Measurements from ENCODE around the gene COG3. TPM values are rescaled to one million over a fixed set of nuclear protein-coding genes. Genes with fewer than 3 reads are reported as not detected.

COG3 gene
- total and polyA plus RNA-seq, 2 of the 13 experiments (the other 11 are each of a cell fraction or from before 2014, with no cell fraction given): 37.8 to 47.5 TPM

DNA sequence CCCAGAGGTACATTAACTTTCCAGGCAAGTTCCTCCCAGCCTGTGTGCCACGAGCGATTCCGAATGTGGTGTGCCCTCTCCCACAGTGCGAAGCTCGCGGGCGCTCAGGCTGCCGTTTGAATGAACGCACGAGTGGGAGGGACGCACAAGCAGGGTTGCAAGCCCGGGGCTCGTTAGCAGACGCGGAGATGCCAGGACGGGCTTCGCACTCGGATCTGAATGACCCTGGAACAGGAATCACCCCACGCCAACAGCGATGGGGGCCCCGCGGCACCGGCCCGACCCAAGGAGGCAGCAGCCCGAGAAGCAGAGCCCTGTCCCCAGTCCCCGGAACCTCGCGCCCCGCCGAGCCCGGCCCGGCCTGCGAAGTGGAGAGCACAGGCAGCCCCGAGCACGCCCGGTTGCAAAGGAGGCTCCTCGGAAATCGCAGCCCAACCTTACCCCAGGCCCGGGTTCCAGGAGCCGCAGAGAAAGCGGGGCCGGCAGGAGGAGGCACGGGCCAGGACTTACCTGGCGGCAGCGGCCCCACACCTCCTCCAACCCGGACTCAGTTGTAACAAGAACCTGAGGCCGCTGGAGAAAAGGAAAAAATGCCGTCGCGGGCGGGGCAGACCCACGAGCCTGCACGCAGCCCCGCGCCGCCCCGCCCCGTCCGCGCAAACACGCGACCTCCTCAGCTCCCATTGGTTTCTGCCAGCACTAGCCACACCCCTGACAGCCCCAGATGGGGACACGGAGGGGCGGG lies 46.8 kb upstream of the COG3 start, which contains the start of gene SLC25A30 (continued):
- TF ChIP-seq ZNF577 (CRISPR knock-in tag; IDR thresholded peaks at IDR 0.05; ENCODE audit: borderline replicate concordance, low read depth): no peak
- TF ChIP-seq, protein P1, sequence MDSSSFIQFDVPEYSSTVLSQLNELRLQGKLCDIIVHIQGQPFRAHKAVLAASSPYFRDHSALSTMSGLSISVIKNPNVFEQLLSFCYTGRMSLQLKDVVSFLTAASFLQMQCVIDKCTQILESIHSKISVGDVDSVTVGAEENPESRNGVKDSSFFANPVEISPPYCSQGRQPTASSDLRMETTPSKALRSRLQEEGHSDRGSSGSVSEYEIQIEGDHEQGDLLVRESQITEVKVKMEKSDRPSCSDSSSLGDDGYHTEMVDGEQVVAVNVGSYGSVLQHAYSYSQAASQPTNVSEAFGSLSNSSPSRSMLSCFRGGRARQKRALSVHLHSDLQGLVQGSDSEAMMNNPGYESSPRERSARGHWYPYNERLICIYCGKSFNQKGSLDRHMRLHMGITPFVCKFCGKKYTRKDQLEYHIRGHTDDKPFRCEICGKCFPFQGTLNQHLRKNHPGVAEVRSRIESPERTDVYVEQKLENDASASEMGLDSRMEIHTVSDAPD (CRISPR knock-in tag; IDR thresholded peaks at IDR 0.05): no peak
- TF ChIP-seq, protein P2, sequence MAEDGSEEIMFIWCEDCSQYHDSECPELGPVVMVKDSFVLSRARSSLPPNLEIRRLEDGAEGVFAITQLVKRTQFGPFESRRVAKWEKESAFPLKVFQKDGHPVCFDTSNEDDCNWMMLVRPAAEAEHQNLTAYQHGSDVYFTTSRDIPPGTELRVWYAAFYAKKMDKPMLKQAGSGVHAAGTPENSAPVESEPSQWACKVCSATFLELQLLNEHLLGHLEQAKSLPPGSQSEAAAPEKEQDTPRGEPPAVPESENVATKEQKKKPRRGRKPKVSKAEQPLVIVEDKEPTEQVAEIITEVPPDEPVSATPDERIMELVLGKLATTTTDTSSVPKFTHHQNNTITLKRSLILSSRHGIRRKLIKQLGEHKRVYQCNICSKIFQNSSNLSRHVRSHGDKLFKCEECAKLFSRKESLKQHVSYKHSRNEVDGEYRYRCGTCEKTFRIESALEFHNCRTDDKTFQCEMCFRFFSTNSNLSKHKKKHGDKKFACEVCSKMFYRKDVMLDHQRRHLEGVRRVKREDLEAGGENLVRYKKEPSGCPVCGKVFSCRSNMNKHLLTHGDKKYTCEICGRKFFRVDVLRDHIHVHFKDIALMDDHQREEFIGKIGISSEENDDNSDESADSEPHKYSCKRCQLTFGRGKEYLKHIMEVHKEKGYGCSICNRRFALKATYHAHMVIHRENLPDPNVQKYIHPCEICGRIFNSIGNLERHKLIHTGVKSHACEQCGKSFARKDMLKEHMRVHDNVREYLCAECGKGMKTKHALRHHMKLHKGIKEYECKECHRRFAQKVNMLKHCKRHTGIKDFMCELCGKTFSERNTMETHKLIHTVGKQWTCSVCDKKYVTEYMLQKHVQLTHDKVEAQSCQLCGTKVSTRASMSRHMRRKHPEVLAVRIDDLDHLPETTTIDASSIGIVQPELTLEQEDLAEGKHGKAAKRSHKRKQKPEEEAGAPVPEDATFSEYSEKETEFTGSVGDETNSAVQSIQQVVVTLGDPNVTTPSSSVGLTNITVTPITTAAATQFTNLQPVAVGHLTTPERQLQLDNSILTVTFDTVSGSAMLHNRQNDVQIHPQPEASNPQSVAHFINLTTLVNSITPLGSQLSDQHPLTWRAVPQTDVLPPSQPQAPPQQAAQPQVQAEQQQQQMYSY (CRISPR knock-in tag; IDR thresholded peaks at IDR 0.05): no peak; the same call in 1 of the 2 replicates
- no peak for TF ChIP-seq SOX13 (IDR thresholded peaks at IDR 0.05)
- no peak; a peak in 1 of 4 replicates for TF ChIP-seq SOX13 (CRISPR knock-in tag; conservative IDR thresholded peaks at IDR 0.05 in 1 of 2, IDR thresholded peaks at IDR 0.05 in 1 of 2)
- TF ChIP-seq ZBTB8A (CRISPR knock-in tag; IDR thresholded peaks at IDR 0.05; ENCODE audit: borderline replicate concordance, low read depth): no peak
- TF ChIP-seq, protein P3, sequence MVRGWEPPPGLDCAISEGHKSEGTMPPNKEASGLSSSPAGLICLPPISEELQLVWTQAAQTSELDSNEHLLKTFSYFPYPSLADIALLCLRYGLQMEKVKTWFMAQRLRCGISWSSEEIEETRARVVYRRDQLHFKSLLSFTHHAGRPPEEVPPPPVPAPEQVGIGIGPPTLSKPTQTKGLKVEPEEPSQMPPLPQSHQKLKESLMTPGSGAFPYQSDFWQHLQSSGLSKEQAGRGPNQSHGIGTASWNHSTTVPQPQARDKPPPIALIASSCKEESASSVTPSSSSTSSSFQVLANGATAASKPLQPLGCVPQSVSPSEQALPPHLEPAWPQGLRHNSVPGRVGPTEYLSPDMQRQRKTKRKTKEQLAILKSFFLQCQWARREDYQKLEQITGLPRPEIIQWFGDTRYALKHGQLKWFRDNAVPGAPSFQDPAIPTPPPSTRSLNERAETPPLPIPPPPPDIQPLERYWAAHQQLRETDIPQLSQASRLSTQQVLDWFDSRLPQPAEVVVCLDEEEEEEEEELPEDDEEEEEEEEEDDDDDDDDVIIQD (CRISPR knock-in tag; IDR thresholded peaks at IDR 0.05; ENCODE audit: low read depth): no peak
- TF ChIP-seq EEA1 (CRISPR knock-in tag; IDR thresholded peaks at IDR 0.05; ENCODE audit: borderline replicate concordance): 0 out of 2 replicates have a peak, but pooled peaks have one; percentile 27
- TF ChIP-seq NCOA1 (CRISPR knock-in tag; IDR thresholded peaks at IDR 0.05): no peak
- TF ChIP-seq ZZZ3 (CRISPR knock-in tag; IDR thresholded peaks at IDR 0.05; ENCODE audit: borderline replicate concordance): no peak; the same call in 1 of the 2 replicates
- TF ChIP-seq ZNF468 (CRISPR knock-in tag; IDR thresholded peaks at IDR 0.05): 0 out of 2 replicates have a peak, but pooled peaks have one; percentile 63
- TF ChIP-seq, protein P4, sequence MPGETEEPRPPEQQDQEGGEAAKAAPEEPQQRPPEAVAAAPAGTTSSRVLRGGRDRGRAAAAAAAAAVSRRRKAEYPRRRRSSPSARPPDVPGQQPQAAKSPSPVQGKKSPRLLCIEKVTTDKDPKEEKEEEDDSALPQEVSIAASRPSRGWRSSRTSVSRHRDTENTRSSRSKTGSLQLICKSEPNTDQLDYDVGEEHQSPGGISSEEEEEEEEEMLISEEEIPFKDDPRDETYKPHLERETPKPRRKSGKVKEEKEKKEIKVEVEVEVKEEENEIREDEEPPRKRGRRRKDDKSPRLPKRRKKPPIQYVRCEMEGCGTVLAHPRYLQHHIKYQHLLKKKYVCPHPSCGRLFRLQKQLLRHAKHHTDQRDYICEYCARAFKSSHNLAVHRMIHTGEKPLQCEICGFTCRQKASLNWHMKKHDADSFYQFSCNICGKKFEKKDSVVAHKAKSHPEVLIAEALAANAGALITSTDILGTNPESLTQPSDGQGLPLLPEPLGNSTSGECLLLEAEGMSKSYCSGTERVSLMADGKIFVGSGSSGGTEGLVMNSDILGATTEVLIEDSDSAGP (CRISPR knock-in tag; IDR thresholded peaks at IDR 0.05; ENCODE audit: borderline replicate concordance): peak; percentile 87; the same call in 1 of the 2 replicates
- no peak for TF ChIP-seq MIER3 (CRISPR knock-in tag; IDR thresholded peaks at IDR 0.05; ENCODE audit: borderline replicate concordance)
- TF ChIP-seq, protein P5, sequence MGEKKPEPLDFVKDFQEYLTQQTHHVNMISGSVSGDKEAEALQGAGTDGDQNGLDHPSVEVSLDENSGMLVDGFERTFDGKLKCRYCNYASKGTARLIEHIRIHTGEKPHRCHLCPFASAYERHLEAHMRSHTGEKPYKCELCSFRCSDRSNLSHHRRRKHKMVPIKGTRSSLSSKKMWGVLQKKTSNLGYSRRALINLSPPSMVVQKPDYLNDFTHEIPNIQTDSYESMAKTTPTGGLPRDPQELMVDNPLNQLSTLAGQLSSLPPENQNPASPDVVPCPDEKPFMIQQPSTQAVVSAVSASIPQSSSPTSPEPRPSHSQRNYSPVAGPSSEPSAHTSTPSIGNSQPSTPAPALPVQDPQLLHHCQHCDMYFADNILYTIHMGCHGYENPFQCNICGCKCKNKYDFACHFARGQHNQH (CRISPR knock-in tag; IDR thresholded peaks at IDR 0.05): 0 out of 2 replicates have a peak, but pooled peaks have one; percentile 39
- TF ChIP-seq, protein P6, sequence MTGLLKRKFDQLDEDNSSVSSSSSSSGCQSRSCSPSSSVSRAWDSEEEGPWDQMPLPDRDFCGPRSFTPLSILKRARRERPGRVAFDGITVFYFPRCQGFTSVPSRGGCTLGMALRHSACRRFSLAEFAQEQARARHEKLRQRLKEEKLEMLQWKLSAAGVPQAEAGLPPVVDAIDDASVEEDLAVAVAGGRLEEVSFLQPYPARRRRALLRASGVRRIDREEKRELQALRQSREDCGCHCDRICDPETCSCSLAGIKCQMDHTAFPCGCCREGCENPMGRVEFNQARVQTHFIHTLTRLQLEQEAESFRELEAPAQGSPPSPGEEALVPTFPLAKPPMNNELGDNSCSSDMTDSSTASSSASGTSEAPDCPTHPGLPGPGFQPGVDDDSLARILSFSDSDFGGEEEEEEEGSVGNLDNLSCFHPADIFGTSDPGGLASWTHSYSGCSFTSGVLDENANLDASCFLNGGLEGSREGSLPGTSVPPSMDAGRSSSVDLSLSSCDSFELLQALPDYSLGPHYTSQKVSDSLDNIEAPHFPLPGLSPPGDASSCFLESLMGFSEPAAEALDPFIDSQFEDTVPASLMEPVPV (CRISPR knock-in tag; IDR thresholded peaks at IDR 0.05): no peak
- TF ChIP-seq BRCA1 (CRISPR knock-in tag; IDR thresholded peaks at IDR 0.05): no peak
